Colonic mucosa (tissue), 4 donors: ENCODE data around the gene SCAMP1. TPM values are rescaled to one million over a fixed set of nuclear protein-coding genes. Genes with fewer than 3 reads are reported as not detected.

Source experiments
- DNase-seq: peaks from one replicate; pipeline ENCODE4 v3.0.0-alpha.2; 2020
- H3K27ac ChIP-seq: fragments of 200-600 bp; one replicate; pipeline ENCODE4 v1.8.0; 2021
- H3K27me3 ChIP-seq: fragments of 200-600 bp; one replicate; pipeline ENCODE4 v1.8.0; 2021
- H3K36me3 ChIP-seq: fragments of 200-600 bp; one replicate; pipeline ENCODE4 v1.8.0; 2021
- H3K4me1 ChIP-seq: fragments of 200-600 bp; one replicate; pipeline ENCODE4 v1.8.0; 2021; ENCODE audit warnings: mild to moderate bottlenecking
- H3K4me3 ChIP-seq: fragments of 200-600 bp; one replicate; pipeline ENCODE4 v1.8.0; 2021
- H3K9ac ChIP-seq, 2 donors: one replicate each; pipeline ENCODE4 v1.7.0; 2013; ENCODE audit warnings: control low read depth in 2 of 2, low read depth in 2 of 2, low read length in 2 of 2
- H3K9me3 ChIP-seq: fragments of 200-600 bp; one replicate; pipeline ENCODE4 v1.8.0; 2021
- intact Hi-C: fragments of 100-400 bp; cut with DNase I; formaldehyde crosslinking; loops from one replicate; pipeline ENCODE4 v1.14.1; 2022
- total RNA-seq, 2 donors: library from RNA; stranded (reverse); fragmentation: NEBNext Ultra II Directional in 1 of 2; extraction: Animal tissue kit (Norgen Biotek cat#: 25700) in 1 of 2; gene quantifications; one replicate each; pipeline ENCODE4 v1.2.1, GENCODE V29; 2021
- TF ChIP-seq, protein P1 (sequence below): fragments of 200-600 bp; IDR thresholded peaks from one replicate; pipeline ENCODE4 v1.8.0; 2022; ENCODE audit warnings: antibody characterized with exemption, mild to moderate bottlenecking
- donor health status: healthy.
- donor health status: DM: no; HTN: no; CAD: no.
- donor health status: DM: no; HTN: no; CAD: no.

Gene SCAMP1
- total RNA-seq, 2 donors from 2014 or later, result 26.4 to 53.5 TPM

- TF ChIP-seq, protein P1, sequence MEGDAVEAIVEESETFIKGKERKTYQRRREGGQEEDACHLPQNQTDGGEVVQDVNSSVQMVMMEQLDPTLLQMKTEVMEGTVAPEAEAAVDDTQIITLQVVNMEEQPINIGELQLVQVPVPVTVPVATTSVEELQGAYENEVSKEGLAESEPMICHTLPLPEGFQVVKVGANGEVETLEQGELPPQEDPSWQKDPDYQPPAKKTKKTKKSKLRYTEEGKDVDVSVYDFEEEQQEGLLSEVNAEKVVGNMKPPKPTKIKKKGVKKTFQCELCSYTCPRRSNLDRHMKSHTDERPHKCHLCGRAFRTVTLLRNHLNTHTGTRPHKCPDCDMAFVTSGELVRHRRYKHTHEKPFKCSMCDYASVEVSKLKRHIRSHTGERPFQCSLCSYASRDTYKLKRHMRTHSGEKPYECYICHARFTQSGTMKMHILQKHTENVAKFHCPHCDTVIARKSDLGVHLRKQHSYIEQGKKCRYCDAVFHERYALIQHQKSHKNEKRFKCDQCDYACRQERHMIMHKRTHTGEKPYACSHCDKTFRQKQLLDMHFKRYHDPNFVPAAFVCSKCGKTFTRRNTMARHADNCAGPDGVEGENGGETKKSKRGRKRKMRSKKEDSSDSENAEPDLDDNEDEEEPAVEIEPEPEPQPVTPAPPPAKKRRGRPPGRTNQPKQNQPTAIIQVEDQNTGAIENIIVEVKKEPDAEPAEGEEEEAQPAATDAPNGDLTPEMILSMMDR, result no peak
- intact Hi-C loops, result no loop called here
- no peaks in the 10 kb centered on the region for H3K36me3 ChIP-seq
Measured at GRCh38 chr5:78326930-78327329, 33.5 kb upstream of the SCAMP1 start.

DNA sequence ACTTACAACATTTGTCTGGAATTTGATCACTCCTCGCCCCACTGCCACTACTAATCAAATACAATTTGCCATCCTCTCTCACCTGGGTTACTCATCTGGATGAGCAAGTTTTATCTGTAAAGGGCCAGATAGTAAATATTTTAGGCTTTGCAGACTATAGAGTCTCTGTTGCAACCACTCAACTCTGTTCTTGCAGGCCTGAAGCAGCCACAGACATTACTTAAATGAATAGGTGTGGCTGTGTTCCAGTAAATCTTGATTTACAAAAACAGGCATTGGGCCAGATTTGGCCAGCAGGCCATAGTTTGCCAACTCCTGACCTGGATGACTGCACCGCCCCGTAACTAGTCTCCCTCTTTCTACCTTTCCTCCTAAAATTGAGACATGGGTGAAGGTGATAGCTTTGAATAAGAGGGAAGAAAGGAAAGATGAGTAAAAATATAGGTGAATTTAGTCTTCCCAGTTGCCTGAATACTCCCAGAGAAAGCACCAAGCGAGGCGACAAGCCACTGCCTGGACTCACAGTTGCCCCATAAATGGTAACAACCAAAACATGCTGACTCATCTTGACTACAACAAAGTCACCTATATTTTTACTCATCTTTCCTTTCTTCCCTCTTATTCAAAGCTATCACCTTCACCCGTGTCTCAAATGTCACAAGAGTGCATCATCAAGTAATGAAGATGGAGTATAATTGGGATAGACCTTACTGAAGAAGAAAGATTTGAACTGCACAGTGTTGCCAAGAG is 32.5 kb upstream of the SCAMP1 start:
- H3K27ac ChIP-seq, result no peak overlapping the region
- H3K4me3 ChIP-seq, result no peak overlapping the region

More at GRCh38 chr5:78326930-78327329, 33.5 kb upstream of the SCAMP1 start:
- no peak overlapping the region for H3K4me3 ChIP-seq
- H3K4me1 ChIP-seq, result no peaks in the 10 kb centered on the region
- no peak overlapping the region for H3K9ac ChIP-seq
- no peak for DNase-seq
- H3K9me3 ChIP-seq, result no peaks in the 10 kb centered on the region
- no peaks in the 10 kb centered on the region for H3K27me3 ChIP-seq
- no peak overlapping the region for H3K27ac ChIP-seq

DNA sequence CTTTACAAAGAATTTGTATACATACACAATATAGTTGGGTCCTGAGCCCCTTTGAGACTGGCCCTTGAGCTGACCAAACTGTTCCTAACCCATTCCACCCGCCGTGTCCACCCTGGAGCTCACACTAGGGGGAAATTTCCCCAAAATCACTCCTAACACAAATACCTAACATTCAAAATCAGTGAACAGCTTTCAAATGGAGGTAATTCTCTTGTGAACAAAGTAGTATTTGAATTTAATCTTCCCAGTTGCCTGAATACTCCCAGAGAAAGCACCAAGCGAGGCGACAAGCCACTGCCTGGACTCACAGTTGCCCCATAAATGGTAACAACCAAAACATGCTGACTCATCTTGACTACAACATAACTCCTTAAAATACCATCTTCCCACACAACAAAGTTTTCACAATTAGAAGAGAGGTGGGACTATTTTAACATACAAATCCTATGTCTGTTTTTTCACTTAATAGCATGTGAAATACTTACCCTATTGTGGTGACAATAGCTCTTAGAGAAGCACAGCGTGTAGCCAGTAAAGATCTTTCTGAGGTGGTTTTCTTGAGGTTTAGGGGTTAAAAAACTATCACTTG is 31.7 kb upstream of the SCAMP1 start:
- intact Hi-C loops, result no loop called here
- H3K36me3 ChIP-seq, result no peaks in the 10 kb centered on the region
- no peaks in the 10 kb centered on the region for H3K4me1 ChIP-seq
- no peaks in the 10 kb centered on the region for H3K9me3 ChIP-seq
- TF ChIP-seq, protein P1, result no peak
- no peaks in the 10 kb centered on the region for H3K27me3 ChIP-seq
- no peak overlapping the region for H3K4me3 ChIP-seq
- DNase-seq, result no peak
- no peak overlapping the region for H3K9ac ChIP-seq
- H3K27ac ChIP-seq, result no peak overlapping the region

More for the DNA sequence above, 32.5 kb upstream of the SCAMP1 start:
- no peaks in the 10 kb centered on the region for H3K9me3 ChIP-seq
- intact Hi-C loops, result no loop called here
- no peaks in the 10 kb centered on the region for H3K4me1 ChIP-seq
- no peak for DNase-seq
- TF ChIP-seq, protein P1, result no peak
- no peak overlapping the region for H3K9ac ChIP-seq
- H3K36me3 ChIP-seq, result no peaks in the 10 kb centered on the region
- no peaks in the 10 kb centered on the region for H3K27me3 ChIP-seq

GRCh38 chr5:78331523-78332080 is 28.8 kb upstream of the SCAMP1 start:
- TF ChIP-seq, protein P1, result no peak
- intact Hi-C loops, result no loop called here

GRCh38 chr5:78334811-78335210 is 25.6 kb upstream of the SCAMP1 start:
- intact Hi-C loops, result no loop called here
- Histone ChIP-seq H3K27me3 (no peaks in the 10 kb centered on the region), H3K27ac (no peak overlapping the region), H3K4me1 (no peaks in the 10 kb centered on the region), H3K36me3 (no peaks in the 10 kb centered on the region), H3K9ac (no peak overlapping the region), H3K4me3 (no peak overlapping the region), H3K9me3 (no peaks in the 10 kb centered on the region)
- TF ChIP-seq, protein P1, result no peak
- DNase-seq, result no peak

More at GRCh38 chr5:78331523-78332080, 28.8 kb upstream of the SCAMP1 start:
- no peak overlapping the region for H3K9ac ChIP-seq
- no peak for DNase-seq
- H3K4me1 ChIP-seq, result no peaks in the 10 kb centered on the region
- H3K4me3 ChIP-seq, result no peak overlapping the region
- no peaks in the 10 kb centered on the region for H3K36me3 ChIP-seq
- no peak overlapping the region for H3K27ac ChIP-seq
- H3K27me3 ChIP-seq, result no peaks in the 10 kb centered on the region
- no peaks in the 10 kb centered on the region for H3K9me3 ChIP-seq
